ENCODE data around the gene BLNK.

DNA sequence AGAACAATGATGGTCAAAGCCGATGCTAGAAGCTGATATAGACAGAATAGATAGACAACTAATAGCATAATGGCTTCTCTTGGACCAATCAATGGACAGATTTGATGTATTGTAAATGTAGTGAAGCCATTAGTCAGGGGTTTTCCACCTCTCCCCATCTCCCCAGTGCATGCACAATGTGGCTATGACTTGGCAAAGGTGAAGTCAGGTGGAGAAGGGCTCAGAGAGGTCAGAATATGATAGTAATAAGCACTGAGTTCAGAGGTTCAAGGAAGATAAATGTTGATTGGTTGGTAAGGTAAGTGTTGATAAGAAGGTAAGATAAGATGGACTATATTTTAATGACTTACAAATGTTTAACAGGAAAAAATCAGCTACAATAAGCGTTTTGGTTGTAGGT is 28.5 kb downstream of the BLNK start:
- TF ChIP-seq, protein P1, sequence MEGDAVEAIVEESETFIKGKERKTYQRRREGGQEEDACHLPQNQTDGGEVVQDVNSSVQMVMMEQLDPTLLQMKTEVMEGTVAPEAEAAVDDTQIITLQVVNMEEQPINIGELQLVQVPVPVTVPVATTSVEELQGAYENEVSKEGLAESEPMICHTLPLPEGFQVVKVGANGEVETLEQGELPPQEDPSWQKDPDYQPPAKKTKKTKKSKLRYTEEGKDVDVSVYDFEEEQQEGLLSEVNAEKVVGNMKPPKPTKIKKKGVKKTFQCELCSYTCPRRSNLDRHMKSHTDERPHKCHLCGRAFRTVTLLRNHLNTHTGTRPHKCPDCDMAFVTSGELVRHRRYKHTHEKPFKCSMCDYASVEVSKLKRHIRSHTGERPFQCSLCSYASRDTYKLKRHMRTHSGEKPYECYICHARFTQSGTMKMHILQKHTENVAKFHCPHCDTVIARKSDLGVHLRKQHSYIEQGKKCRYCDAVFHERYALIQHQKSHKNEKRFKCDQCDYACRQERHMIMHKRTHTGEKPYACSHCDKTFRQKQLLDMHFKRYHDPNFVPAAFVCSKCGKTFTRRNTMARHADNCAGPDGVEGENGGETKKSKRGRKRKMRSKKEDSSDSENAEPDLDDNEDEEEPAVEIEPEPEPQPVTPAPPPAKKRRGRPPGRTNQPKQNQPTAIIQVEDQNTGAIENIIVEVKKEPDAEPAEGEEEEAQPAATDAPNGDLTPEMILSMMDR (conservative IDR thresholded peaks at IDR 0.05; ENCODE audit: low read depth in 2 of 2), result no peak
- TF ChIP-seq EZH2phosphoT487 (IDR thresholded peaks at IDR 0.05; ENCODE audit: unreplicated experiment), result no peak
- TF ChIP-seq EZH2 (IDR thresholded peaks at IDR 0.05; ENCODE audit: low read depth, unreplicated experiment), result no peak
- TF ChIP-seq POLR2AphosphoS5 (IDR thresholded peaks at IDR 0.05; ENCODE audit: low read depth), result no peak
- TF ChIP-seq, protein P2, sequence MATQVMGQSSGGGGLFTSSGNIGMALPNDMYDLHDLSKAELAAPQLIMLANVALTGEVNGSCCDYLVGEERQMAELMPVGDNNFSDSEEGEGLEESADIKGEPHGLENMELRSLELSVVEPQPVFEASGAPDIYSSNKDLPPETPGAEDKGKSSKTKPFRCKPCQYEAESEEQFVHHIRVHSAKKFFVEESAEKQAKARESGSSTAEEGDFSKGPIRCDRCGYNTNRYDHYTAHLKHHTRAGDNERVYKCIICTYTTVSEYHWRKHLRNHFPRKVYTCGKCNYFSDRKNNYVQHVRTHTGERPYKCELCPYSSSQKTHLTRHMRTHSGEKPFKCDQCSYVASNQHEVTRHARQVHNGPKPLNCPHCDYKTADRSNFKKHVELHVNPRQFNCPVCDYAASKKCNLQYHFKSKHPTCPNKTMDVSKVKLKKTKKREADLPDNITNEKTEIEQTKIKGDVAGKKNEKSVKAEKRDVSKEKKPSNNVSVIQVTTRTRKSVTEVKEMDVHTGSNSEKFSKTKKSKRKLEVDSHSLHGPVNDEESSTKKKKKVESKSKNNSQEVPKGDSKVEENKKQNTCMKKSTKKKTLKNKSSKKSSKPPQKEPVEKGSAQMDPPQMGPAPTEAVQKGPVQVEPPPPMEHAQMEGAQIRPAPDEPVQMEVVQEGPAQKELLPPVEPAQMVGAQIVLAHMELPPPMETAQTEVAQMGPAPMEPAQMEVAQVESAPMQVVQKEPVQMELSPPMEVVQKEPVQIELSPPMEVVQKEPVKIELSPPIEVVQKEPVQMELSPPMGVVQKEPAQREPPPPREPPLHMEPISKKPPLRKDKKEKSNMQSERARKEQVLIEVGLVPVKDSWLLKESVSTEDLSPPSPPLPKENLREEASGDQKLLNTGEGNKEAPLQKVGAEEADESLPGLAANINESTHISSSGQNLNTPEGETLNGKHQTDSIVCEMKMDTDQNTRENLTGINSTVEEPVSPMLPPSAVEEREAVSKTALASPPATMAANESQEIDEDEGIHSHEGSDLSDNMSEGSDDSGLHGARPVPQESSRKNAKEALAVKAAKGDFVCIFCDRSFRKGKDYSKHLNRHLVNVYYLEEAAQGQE (IDR thresholded peaks at IDR 0.05; ENCODE audit: unreplicated experiment), result no peak
- TF ChIP-seq, protein P3, sequence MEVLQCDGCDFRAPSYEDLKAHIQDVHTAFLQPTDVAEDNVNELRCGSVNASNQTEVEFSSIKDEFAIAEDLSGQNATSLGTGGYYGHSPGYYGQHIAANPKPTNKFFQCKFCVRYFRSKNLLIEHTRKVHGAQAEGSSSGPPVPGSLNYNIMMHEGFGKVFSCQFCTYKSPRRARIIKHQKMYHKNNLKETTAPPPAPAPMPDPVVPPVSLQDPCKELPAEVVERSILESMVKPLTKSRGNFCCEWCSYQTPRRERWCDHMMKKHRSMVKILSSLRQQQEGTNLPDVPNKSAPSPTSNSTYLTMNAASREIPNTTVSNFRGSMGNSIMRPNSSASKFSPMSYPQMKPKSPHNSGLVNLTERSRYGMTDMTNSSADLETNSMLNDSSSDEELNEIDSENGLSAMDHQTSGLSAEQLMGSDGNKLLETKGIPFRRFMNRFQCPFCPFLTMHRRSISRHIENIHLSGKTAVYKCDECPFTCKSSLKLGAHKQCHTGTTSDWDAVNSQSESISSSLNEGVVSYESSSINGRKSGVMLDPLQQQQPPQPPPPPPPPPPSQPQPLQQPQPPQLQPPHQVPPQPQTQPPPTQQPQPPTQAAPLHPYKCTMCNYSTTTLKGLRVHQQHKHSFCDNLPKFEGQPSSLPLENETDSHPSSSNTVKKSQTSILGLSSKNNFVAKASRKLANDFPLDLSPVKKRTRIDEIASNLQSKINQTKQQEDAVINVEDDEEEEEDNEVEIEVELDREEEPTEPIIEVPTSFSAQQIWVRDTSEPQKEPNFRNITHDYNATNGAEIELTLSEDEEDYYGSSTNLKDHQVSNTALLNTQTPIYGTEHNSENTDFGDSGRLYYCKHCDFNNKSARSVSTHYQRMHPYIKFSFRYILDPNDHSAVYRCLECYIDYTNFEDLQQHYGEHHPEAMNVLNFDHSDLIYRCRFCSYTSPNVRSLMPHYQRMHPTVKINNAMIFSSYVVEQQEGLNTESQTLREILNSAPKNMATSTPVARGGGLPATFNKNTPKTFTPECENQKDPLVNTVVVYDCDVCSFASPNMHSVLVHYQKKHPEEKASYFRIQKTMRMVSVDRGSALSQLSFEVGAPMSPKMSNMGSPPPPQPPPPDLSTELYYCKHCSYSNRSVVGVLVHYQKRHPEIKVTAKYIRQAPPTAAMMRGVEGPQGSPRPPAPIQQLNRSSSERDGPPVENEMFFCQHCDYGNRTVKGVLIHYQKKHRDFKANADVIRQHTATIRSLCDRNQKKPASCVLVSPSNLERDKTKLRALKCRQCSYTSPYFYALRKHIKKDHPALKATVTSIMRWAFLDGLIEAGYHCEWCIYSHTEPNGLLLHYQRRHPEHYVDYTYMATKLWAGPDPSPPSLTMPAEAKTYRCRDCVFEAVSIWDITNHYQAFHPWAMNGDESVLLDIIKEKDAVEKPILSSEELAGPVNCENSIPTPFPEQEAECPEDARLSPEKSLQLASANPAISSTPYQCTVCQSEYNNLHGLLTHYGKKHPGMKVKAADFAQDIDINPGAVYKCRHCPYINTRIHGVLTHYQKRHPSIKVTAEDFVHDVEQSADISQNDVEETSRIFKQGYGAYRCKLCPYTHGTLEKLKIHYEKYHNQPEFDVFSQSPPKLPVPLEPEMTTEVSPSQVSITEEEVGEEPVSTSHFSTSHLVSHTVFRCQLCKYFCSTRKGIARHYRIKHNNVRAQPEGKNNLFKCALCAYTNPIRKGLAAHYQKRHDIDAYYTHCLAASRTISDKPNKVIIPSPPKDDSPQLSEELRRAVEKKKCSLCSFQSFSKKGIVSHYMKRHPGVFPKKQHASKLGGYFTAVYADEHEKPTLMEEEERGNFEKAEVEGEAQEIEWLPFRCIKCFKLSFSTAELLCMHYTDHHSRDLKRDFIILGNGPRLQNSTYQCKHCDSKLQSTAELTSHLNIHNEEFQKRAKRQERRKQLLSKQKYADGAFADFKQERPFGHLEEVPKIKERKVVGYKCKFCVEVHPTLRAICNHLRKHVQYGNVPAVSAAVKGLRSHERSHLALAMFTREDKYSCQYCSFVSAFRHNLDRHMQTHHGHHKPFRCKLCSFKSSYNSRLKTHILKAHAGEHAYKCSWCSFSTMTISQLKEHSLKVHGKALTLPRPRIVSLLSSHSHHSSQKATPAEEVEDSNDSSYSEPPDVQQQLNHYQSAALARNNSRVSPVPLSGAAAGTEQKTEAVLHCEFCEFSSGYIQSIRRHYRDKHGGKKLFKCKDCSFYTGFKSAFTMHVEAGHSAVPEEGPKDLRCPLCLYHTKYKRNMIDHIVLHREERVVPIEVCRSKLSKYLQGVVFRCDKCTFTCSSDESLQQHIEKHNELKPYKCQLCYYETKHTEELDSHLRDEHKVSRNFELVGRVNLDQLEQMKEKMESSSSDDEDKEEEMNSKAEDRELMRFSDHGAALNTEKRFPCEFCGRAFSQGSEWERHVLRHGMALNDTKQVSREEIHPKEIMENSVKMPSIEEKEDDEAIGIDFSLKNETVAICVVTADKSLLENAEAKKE (CRISPR knock-in tag; IDR thresholded peaks at IDR 0.05), result no peak
- no peak for TF ChIP-seq CREB1 (CRISPR knock-in tag; IDR thresholded peaks at IDR 0.05; ENCODE audit: low read depth)
